GM12878 (cell line): ENCODE measurements around the gene PADI3. TPM values are rescaled to one million over a fixed set of nuclear protein-coding genes. Genes with fewer than 3 reads are reported as not detected.

Experiments used
- ATAC-seq: fragments of 200-7000 bp; cut with Tn5 transposase; 3 replicates; pipeline ENCODE4 v1.9.1; 2020; ENCODE audit warnings: mild to moderate bottlenecking, moderate library complexity
- BruUV-seq: library from RNA; stranded (reverse); fragments of 400-500 nt; replicated peaks from 2 replicates; lab custom pipeline; 2021; lab: Mats Ljungman, UMichigan
- CTCF ChIA-PET: fragments of 300-600 bp; sonication (Branson Sonifier 250); formaldehyde crosslinking; extraction: SDS; loops from one replicate; lab custom pipeline; 2021; ENCODE audit warnings: inconsistent platforms; lab: Yijun Ruan, JAX
- POLR2A ChIA-PET: fragments of 350-600 bp; formaldehyde crosslinking; extraction: SDS; loops from one replicate; lab custom pipeline; 2021; ENCODE audit warnings: inconsistent platforms; lab: Charles Lee
- RAD21 ChIA-PET: fragments of 300-600 bp; sonication (Branson Sonifier 250); formaldehyde crosslinking; loops from one replicate; lab custom pipeline; 2023; ENCODE audit warnings: antibody characterized with exemption; ENCODE audit not compliant: unreplicated experiment; lab: Charles Lee
- SMC1A ChIA-PET: fragments of 300-600 bp; sonication (Branson Sonifier 250); formaldehyde crosslinking; loops from one replicate; lab custom pipeline; 2023; ENCODE audit not compliant: unreplicated experiment, uncharacterized antibody; lab: Charles Lee
- DNase-seq: peaks from one replicate; pipeline ENCODE4 v3.0.0-alpha.2; 2011; ENCODE audit warnings: low read depth, low spot score
- FAIRE-seq: peaks from 3 replicates; lab custom pipeline; 2011; peaks lifted over from hg19 to GRCh38; lab: Jason Lieb, UNC
- H2AFZ ChIP-seq: 2 replicates; pipeline ENCODE4 v1.6.0; 2011; ENCODE audit warnings: low read depth, low read length, control low read depth; ENCODE audit not compliant: control insufficient read depth
- H3K27ac ChIP-seq: 2 replicates; pipeline ENCODE4 v1.5.1; 2011; ENCODE audit warnings: control low read depth; ENCODE audit not compliant: control insufficient read depth, insufficient read depth
- H3K27me3 ChIP-seq, 2 experiments: replicated peaks in 1 of 2; 2 replicates each; pipeline versions ENCODE4 v1.6.0 to v1.6.1; 2011; ENCODE audit warnings: low read length in 1 of 2; ENCODE audit not compliant: control insufficient read depth in 2 of 2, insufficient read depth in 2 of 2
- H3K36me3 ChIP-seq, 2 experiments: 2 replicates each; pipeline ENCODE4 v1.5.1; 2011; ENCODE audit warnings: low read length in 1 of 2; ENCODE audit not compliant: control insufficient read depth in 2 of 2, insufficient read depth in 2 of 2
- H3K4me1 ChIP-seq: 2 replicates; pipeline ENCODE4 v1.6.1; 2011; ENCODE audit warnings: mild to moderate bottlenecking, low read length, moderate library complexity, mixed read lengths; ENCODE audit not compliant: control insufficient read depth, insufficient read depth
- H3K4me2 ChIP-seq: 2 replicates; pipeline ENCODE4 v1.6.0; 2011; ENCODE audit warnings: control low read depth; ENCODE audit not compliant: control insufficient read depth, insufficient read depth
- H3K4me3 ChIP-seq: fragments of 200-600 bp; sonication (generic); 2 replicates; pipeline ENCODE4 v1.5.1; 2016
- H3K79me2 ChIP-seq: 2 replicates; pipeline ENCODE4 v1.6.0; 2011; ENCODE audit warnings: low read length; ENCODE audit not compliant: control insufficient read depth, insufficient read depth
- H3K9ac ChIP-seq: 2 replicates; pipeline ENCODE4 v1.8.0; 2011; ENCODE audit warnings: low read length, control low read depth, mixed read lengths; ENCODE audit not compliant: control insufficient read depth, insufficient read depth
- H3K9me3 ChIP-seq: replicated peaks from 3 replicates; pipeline ENCODE4 v1.5.1; 2011; ENCODE audit warnings: mild to moderate bottlenecking, low read length; ENCODE audit not compliant: control insufficient read depth, insufficient read depth
- H4K20me1 ChIP-seq: 2 replicates; pipeline ENCODE4 v1.6.0; 2011; ENCODE audit not compliant: control insufficient read depth, insufficient read depth
- BCLAF1 ChIP-seq: fragments of 450-650 bp; IDR thresholded peaks from 2 replicates; pipeline ENCODE4 v1.6.1; 2017; ENCODE audit warnings: antibody characterized with exemption, mild to moderate bottlenecking, moderate library complexity
- GABPA ChIP-seq: IDR thresholded peaks from 2 replicates; pipeline ENCODE4 v1.6.1; 2014; ENCODE audit warnings: antibody characterized with exemption, low read depth, mild to moderate bottlenecking, inconsistent platforms
- GATAD2B ChIP-seq: fragments of 450-650 bp; conservative IDR thresholded peaks from 2 replicates; pipeline ENCODE4 v1.6.1; 2017; ENCODE audit warnings: low read depth, mild to moderate bottlenecking, moderate library complexity
- IKZF2 ChIP-seq, 2 experiments: fragments of 450-650 bp; IDR thresholded peaks; 2 replicates each; pipeline ENCODE4 v1.6.1; 2017; ENCODE audit warnings: mild to moderate bottlenecking in 2 of 2, moderate library complexity in 2 of 2
- IRF3 ChIP-seq: fragments of 450-650 bp; IDR thresholded peaks from 2 replicates; pipeline ENCODE4 v1.6.1; 2014; ENCODE audit warnings: mild to moderate bottlenecking
- MTA3 ChIP-seq: IDR thresholded peaks from 2 replicates; pipeline ENCODE4 v1.6.1; 2012; ENCODE audit warnings: low read length, inconsistent platforms, borderline replicate concordance
- MXI1 ChIP-seq: fragments of 150-350 bp; IDR thresholded peaks from 2 replicates; pipeline ENCODE4 v1.6.1; 2011; ENCODE audit warnings: low read depth, mild to moderate bottlenecking, inconsistent platforms, low read length, improper control_type of control experiment
- NBN ChIP-seq: fragments of 450-650 bp; IDR thresholded peaks from 2 replicates; pipeline ENCODE4 v1.6.1; 2016
- NFXL1 ChIP-seq: fragments of 450-650 bp; IDR thresholded peaks from 2 replicates; pipeline ENCODE4 v1.6.1; 2017; ENCODE audit warnings: antibody characterized with exemption, mild to moderate bottlenecking, borderline replicate concordance
- RB1 ChIP-seq: fragments of 450-650 bp; formaldehyde crosslinking; IDR thresholded peaks from 2 replicates; pipeline ENCODE4 v1.6.1; 2017; ENCODE audit warnings: mild to moderate bottlenecking, borderline replicate concordance
- SMARCA5 ChIP-seq: fragments of 450-650 bp; IDR thresholded peaks from 2 replicates; pipeline ENCODE4 v1.6.1; 2017; ENCODE audit warnings: mild to moderate bottlenecking
- SPI1 ChIP-seq: IDR thresholded peaks from 2 replicates; pipeline ENCODE4 v1.6.1; 2011; ENCODE audit warnings: low read depth, mild to moderate bottlenecking, low read length, moderate library complexity, borderline replicate concordance; ENCODE audit not compliant: insufficient read depth
- SREBF1 ChIP-seq: IDR thresholded peaks from 2 replicates; pipeline ENCODE4 v1.6.1; 2012; ENCODE audit warnings: mild to moderate bottlenecking, low read length
- TBL1XR1 ChIP-seq: IDR thresholded peaks from 2 replicates; pipeline ENCODE4 v1.6.1; 2012; ENCODE audit warnings: low read depth, low read length, improper control_type of control experiment
- ZNF207 ChIP-seq: fragments of 450-650 bp; IDR thresholded peaks from 2 replicates; pipeline ENCODE4 v1.6.1; 2014; ENCODE audit warnings: antibody characterized with exemption, mild to moderate bottlenecking, borderline replicate concordance
- ZNF687 ChIP-seq: fragments of 450-650 bp; IDR thresholded peaks from 2 replicates; pipeline ENCODE4 v1.6.1; 2017; ENCODE audit warnings: mild to moderate bottlenecking, moderate library complexity
- WGBS: methylation state at CpG from one replicate; pipeline ENCODE4 v1.1.6; 2016; ENCODE audit warnings: low lambda C conversion rate; ENCODE audit not compliant: insufficient replicate concordance, insufficient coverage; ENCODE audit errors: missing lambda C conversion rate; 5-methylcytosine and 5-hydroxymethylcytosine counted together
- in situ Hi-C: fragments of 300-500 bp; cut with MboI; formaldehyde crosslinking; loops from 9 replicates; pipeline ENCODE4 v1.14.3; 2018; ENCODE audit warnings: mixed read lengths
- intact Hi-C: fragments of 100-400 bp; cut with micrococcal nuclease; formaldehyde crosslinking; loops from one replicate; pipeline ENCODE4 v1.14.2; 2022; ENCODE audit not compliant: unreplicated experiment
- polyA plus RNA-seq, 11 experiments: library from polyadenylated mRNA; depleted of rRNA in 4 of 11; unstranded in 6 of 11; stranded (reverse) in 5 of 11; fragments of >200 nt; fragmentation: Nextera tagmentation in 4 of 11; fragmentation: Illumina TruSeq in 1 of 11; extraction: Ambion mirVana in 4 of 11; extraction: Trizol in 1 of 11; gene quantifications; 1 replicate in 1 of 11; 2 replicates in 10 of 11; pipeline versions ENCODE4 v1.2.1 to v1.2.3, GENCODE V29; 2011 to 2016; ENCODE audit warnings: inconsistent platforms in 2 of 11, missing spikeins in 2 of 11, low read depth in 1 of 11
- total RNA-seq, 4 experiments: library from RNA; depleted of rRNA in 3 of 4; stranded (reverse); fragments of >200 nt in 3 of 4; fragmentation: Illumina TruSeq in 1 of 4; extraction: Trizol in 1 of 4; gene quantifications; 2 replicates each; pipeline versions ENCODE4 v1.2.1 to v1.2.3, GENCODE V29; 2013 to 2021

PADI3 gene
- total and polyA plus RNA-seq, 10 of the 15 experiments (the other 5 are each of a cell fraction or from before 2014, with no cell fraction given), result 0.01 TPM; not detected in 9

GRCh38 chr1:17207046-17207445, 41.9 kb upstream of the PADI3 start:
- ChIA-PET RAD21 (interaction anchor here (1.2 to 2.8 kb wide), 8 partner anchors 11 to 86 kb away, joined by 3 to 37 read pairs (median 6); no protein-coding TSS in a partner anchor), CTCF (interaction anchor here (0.7 to 3.4 kb wide), 8 partner anchors 29 to 95 kb away, joined by 4 to 24 read pairs (median 4); no protein-coding TSS in a partner anchor), POLR2A (interaction anchor here (0.7 to 2.2 kb wide), 5 partner anchors 26 to 86 kb away, joined by 3 to 8 read pairs (median 5); no protein-coding TSS in a partner anchor), SMC1A (interaction anchor here (1.0 to 2.8 kb wide), 11 partner anchors 8 to 85 kb away, joined by 3 to 26 read pairs (median 5); no protein-coding TSS in a partner anchor)
- no peaks in the 10 kb centered on the region for H3K9me3 ChIP-seq
- no peak overlapping the region for H3K4me3 ChIP-seq
- DNase-seq (peak; percentile 60), ATAC-seq (peak; percentile 86), FAIRE-seq (no peak)
- H3K9ac ChIP-seq, result no peak overlapping the region
- no peak overlapping the region for H2AFZ ChIP-seq
- 28% methylated on average over 4 of the region's 4 CpGs for WGBS
- H3K4me2 ChIP-seq, result no peak overlapping the region
- no peak overlapping the region for H3K27ac ChIP-seq
- in situ Hi-C loops (no loop called here), intact Hi-C loops (no loop called here)
- H3K79me2 ChIP-seq, result no peaks in the 10 kb centered on the region
- BruUV-seq, result no TSS peak
- H3K36me3 ChIP-seq, result no peaks in the 10 kb centered on the region
- H3K4me1 ChIP-seq, result peaks cover 14% of the 10 kb centered on the region
- no peaks in the 10 kb centered on the region; a peak in 1 of 4 replicates for H3K27me3 ChIP-seq
- no peaks in the 10 kb centered on the region for H4K20me1 ChIP-seq
- TF ChIP-seq SREBF1 (no peak), SMARCA5 (no peak), IRF3 (no peak), SPI1 (peak; percentile 97), MTA3 (no peak), TBL1XR1 (no peak), ZNF207 (no peak), BCLAF1 (no peak), NBN (no peak), GATAD2B (peak; percentile 38; the same call in 1 of the 2 replicates), IKZF2 (IDR thresholded peaks at IDR 0.05) (peak in 1 of 2 experiments; percentile 22; a peak in 1 of 4 replicates), ZNF687 (no peak), RB1 (no peak), GABPA (no peak), MXI1 (no peak), NFXL1 (no peak)
